Naive thymus-derived CD4-positive, alpha-beta T cell (primary cell): ENCODE data around the gene AXIN1. TPM values are rescaled to one million over a fixed set of nuclear protein-coding genes. Genes with fewer than 3 reads are reported as not detected.
"Not testable (repeated sequence)": the region's sequence is repeated elsewhere in the genome, so short reads cannot be mapped to it uniquely, and the experiment has no call there.

Experiments
- ATAC-seq: fragments of 150-1000 bp; cut with Tn5 transposase; 2 replicates; pipeline ENCODE4 v1.10.0; 2021; ENCODE audit warnings: mild to moderate bottlenecking, moderate library complexity
- CTCF ChIA-PET: fragments of 350-600 bp; sonication (Branson Sonifier 250); formaldehyde crosslinking; loops from one replicate; lab custom pipeline; 2021; ENCODE audit warnings: antibody characterized with exemption; lab: Charles Lee
- POLR2A ChIA-PET: fragments of 350-600 bp; sonication (Branson Sonifier 250); formaldehyde crosslinking; loops from one replicate; lab custom pipeline; 2021; ENCODE audit warnings: antibody characterized with exemption, inconsistent platforms; lab: Charles Lee
- DNase-seq, 9 donors: peaks; one replicate each; pipeline versions ENCODE4 v3.0.0 to v3.0.0-alpha.2; 2020 to 2022; ENCODE audit warnings: mixed read lengths in 1 of 9
- H3K27ac ChIP-seq: one replicate; pipeline ENCODE4 v1.7.0; 2013; ENCODE audit warnings: mild to moderate bottlenecking, low read depth, low read length, moderate library complexity
- H3K27me3 ChIP-seq, 2 donors: one replicate each; pipeline ENCODE4 v1.7.0; 2013; ENCODE audit warnings: low read length in 2 of 2, mild to moderate bottlenecking in 2 of 2, moderate library complexity in 2 of 2; ENCODE audit not compliant: control insufficient read depth in 2 of 2, insufficient read depth in 2 of 2
- H3K36me3 ChIP-seq, 3 experiments: 1 replicate in 2 of 3; 2 replicates in 1 of 3; pipeline ENCODE4 v1.7.0; 2013; ENCODE audit warnings: low read length in 3 of 3, mild to moderate bottlenecking in 3 of 3, moderate library complexity in 1 of 3; ENCODE audit not compliant: insufficient read depth in 3 of 3, control insufficient read depth in 2 of 3
- H3K4me1 ChIP-seq, 2 donors: one replicate each; pipeline ENCODE4 v1.7.0; 2013; ENCODE audit warnings: low read length in 2 of 2, mild to moderate bottlenecking in 2 of 2, moderate library complexity in 1 of 2; ENCODE audit not compliant: control insufficient read depth in 2 of 2, insufficient read depth in 2 of 2
- H3K4me3 ChIP-seq: 2 replicates; pipeline ENCODE4 v1.7.0; 2013; ENCODE audit warnings: mild to moderate bottlenecking, low read length
- H3K9me3 ChIP-seq, 3 experiments: 1 replicate in 2 of 3; 2 replicates in 1 of 3; pipeline ENCODE4 v1.7.0; 2013; ENCODE audit warnings: low read length in 3 of 3; ENCODE audit not compliant: control insufficient read depth in 2 of 3
- H3K27ac Mint-ChIP-seq, 9 donors: one replicate each; pipeline ENCODE4 v1.8.0; 2020 to 2022; ENCODE audit warnings: mixed read lengths in 9 of 9, mild to moderate bottlenecking in 8 of 9, moderate library complexity in 5 of 9, inconsistent platforms in 2 of 9
- H3K27me3 Mint-ChIP-seq, 5 donors: one replicate each; pipeline ENCODE4 v1.8.0; 2021 to 2022; ENCODE audit warnings: mixed read lengths in 5 of 5, mild to moderate bottlenecking in 1 of 5
- H3K36me3 Mint-ChIP-seq, 5 donors: one replicate each; pipeline ENCODE4 v1.8.0; 2020 to 2022; ENCODE audit warnings: mixed read lengths in 5 of 5, mild to moderate bottlenecking in 3 of 5, inconsistent platforms in 1 of 5
- H3K4me1 Mint-ChIP-seq, 7 donors: one replicate each; pipeline ENCODE4 v1.8.0; 2020 to 2022; ENCODE audit warnings: mixed read lengths in 7 of 7, mild to moderate bottlenecking in 3 of 7, inconsistent platforms in 1 of 7
- H3K4me3 Mint-ChIP-seq, 10 donors: one replicate each; pipeline ENCODE4 v1.8.0; 2020 to 2022; ENCODE audit warnings: mild to moderate bottlenecking in 10 of 10, mixed read lengths in 10 of 10, moderate library complexity in 6 of 10, inconsistent platforms in 2 of 10
- H3K9me3 Mint-ChIP-seq, 11 donors: one replicate each; pipeline ENCODE4 v1.8.0; 2020 to 2022; ENCODE audit warnings: mixed read lengths in 11 of 11, mild to moderate bottlenecking in 4 of 11, inconsistent platforms in 1 of 11, moderate library complexity in 1 of 11
- intact Hi-C, 2 donors: fragments of 100-400 bp; cut with micrococcal nuclease; formaldehyde crosslinking; loops; one replicate each; pipeline ENCODE4 v1.15.1; 2023
- polyA plus RNA-seq, 2 donors: library from polyadenylated mRNA; unstranded; fragments of 300-500 nt; fragmentation: Illumina TruSeq; gene quantifications; one replicate each; pipeline ENCODE4 v1.2.3, GENCODE V29; 2021
- total RNA-seq, 6 experiments: library from RNA in 5 of 6; stranded (reverse) in 5 of 6; gene quantifications; 1 replicate in 5 of 6; 2 replicates in 1 of 6; pipeline ENCODE4 v1.2.3 and lab custom pipeline; 2021 to 2026

Gene AXIN1
- total and polyA plus RNA-seq, 7 experiments from 2014 or later, result 1.2 to 45.9 (median 36.2) TPM

- ATAC-seq, intact Hi-C loops, H3K27me3 ChIP-seq, H3K9me3 ChIP-seq, H3K27ac ChIP-seq, DNase-seq, H3K9me3 Mint-ChIP-seq, H3K27me3 Mint-ChIP-seq, H3K4me3 ChIP-seq: not testable (repeated sequence)
- POLR2A ChIA-PET, result interaction anchor here (0.9 to 1.2 kb wide), 2 partner anchors 24 to 131 kb away, joined by 4 to 10 read pairs; no protein-coding TSS in a partner anchor
- Mint-ChIP-seq H3K4me1 (peaks cover 35 to 71% (median 63%) of the 10 kb centered on the region in 7 donors), H3K4me3 (peak overlapping the region in 1 of 10 donors; percentile 32), H3K27ac (peak overlapping the region in 4 of 9 donors; percentile 14 to 79 (median 65)), H3K36me3 (peaks cover 2 to 38% (median 5%) of the 10 kb centered on the region in 5 donors)
- CTCF ChIA-PET, result interaction anchor here (0.7 to 1.5 kb wide), 2 partner anchors 13 to 37 kb away, joined by 3 to 4 read pairs; no protein-coding TSS in a partner anchor
- Histone ChIP-seq H3K4me1 (peaks cover 32 to 42% of the 10 kb centered on the region in 2 donors), H3K36me3 (peaks cover 0 to 34% (median 0%) of the 10 kb centered on the region in 3 experiments)
Measured at GRCh38 chr16:348495-348894, 4.0 kb downstream of the AXIN1 start.

- Histone ChIP-seq H3K27ac (no peak overlapping the region), H3K9me3 (no peaks in the 10 kb centered on the region), H3K36me3 (peaks cover 0 to 44% (median 4%) of the 10 kb centered on the region in 3 experiments), H3K4me3 (no peak overlapping the region), H3K4me1 (peaks cover 30 to 38% of the 10 kb centered on the region in 2 donors), H3K27me3 (no peaks in the 10 kb centered on the region)
- Mint-ChIP-seq H3K27ac (peak overlapping the region in 7 of 9 donors; percentile 9 to 86 (median 62)), H3K4me3 (peak overlapping the region in 4 of 10 donors; percentile 6 to 69 (median 30)), H3K27me3 (no peaks in the 10 kb centered on the region), H3K9me3 (peaks cover 0 to 1% (median 0%) of the 10 kb centered on the region in 11 donors), H3K36me3 (peaks cover 2 to 47% (median 8%) of the 10 kb centered on the region in 5 donors), H3K4me1 (peaks cover 45 to 82% (median 75%) of the 10 kb centered on the region in 7 donors)
- POLR2A ChIA-PET, result no interaction called here
- DNase-seq (no peak), ATAC-seq (no peak)
- CTCF ChIA-PET, result interaction anchor here (0.7 to 1.3 kb wide), 2 partner anchors 42 to 250 kb away, joined by 3 read pairs; no protein-coding TSS in a partner anchor
- intact Hi-C loops, result no loop called here
Measured at GRCh38 chr16:347203-347602, 5.3 kb downstream of the AXIN1 start.

GRCh38 chr16:346587-346986 lies 5.9 kb downstream of the AXIN1 start:
- H3K27ac ChIP-seq, result no peak overlapping the region
- no peaks in the 10 kb centered on the region for H3K9me3 ChIP-seq
- H3K27me3 Mint-ChIP-seq, result no peaks in the 10 kb centered on the region
- H3K4me3 Mint-ChIP-seq, result no peak overlapping the region
- intact Hi-C loops, result no loop called here
- no peak overlapping the region for H3K4me3 ChIP-seq
- no peak overlapping the region for H3K27ac Mint-ChIP-seq
- H3K27me3 ChIP-seq, result no peaks in the 10 kb centered on the region
- ChIA-PET POLR2A (interaction anchor here (1.2 kb wide), 1 partner anchor 10 kb away, joined by 4 read pairs; no protein-coding TSS in a partner anchor), CTCF (interaction anchor here (0.7 to 1.3 kb wide), 3 partner anchors 41 to 249 kb away, joined by 3 to 5 read pairs (median 3); no protein-coding TSS in a partner anchor)
- DNase-seq, result no peak
- peaks cover 31 to 36% of the 10 kb centered on the region in 2 donors for H3K4me1 ChIP-seq
- peaks cover 0 to 1% (median 0%) of the 10 kb centered on the region in 11 donors for H3K9me3 Mint-ChIP-seq
- H3K36me3 Mint-ChIP-seq, result peaks cover 5 to 51% (median 8%) of the 10 kb centered on the region in 5 donors
- H3K36me3 ChIP-seq, result peaks cover 0 to 44% (median 4%) of the 10 kb centered on the region in 3 experiments
- ATAC-seq, result no peak
- peaks cover 48 to 88% (median 81%) of the 10 kb centered on the region in 7 donors for H3K4me1 Mint-ChIP-seq

- no peaks in the 10 kb centered on the region for H3K27me3 ChIP-seq
- ChIA-PET POLR2A (interaction anchor here (1.2 kb wide), 1 partner anchor 10 kb away, joined by 4 read pairs; no protein-coding TSS in a partner anchor), CTCF (interaction anchor here (1.1 to 1.3 kb wide), 2 partner anchors 41 to 110 kb away, joined by 3 to 5 read pairs; no protein-coding TSS in a partner anchor)
- Mint-ChIP-seq H3K4me3 (peak overlapping the region in 1 of 10 donors; percentile 19), H3K27me3 (no peaks in the 10 kb centered on the region), H3K4me1 (peaks cover 47 to 86% (median 78%) of the 10 kb centered on the region in 7 donors), H3K9me3 (peaks cover 0 to 1% (median 0%) of the 10 kb centered on the region in 11 donors), H3K27ac (peak overlapping the region in 2 of 9 donors; percentile 8 to 18), H3K36me3 (peaks cover 5 to 51% (median 8%) of the 10 kb centered on the region in 5 donors)
- no peak for ATAC-seq
- peaks cover 26 to 29% of the 10 kb centered on the region in 2 donors for H3K4me1 ChIP-seq
- no peak overlapping the region for H3K4me3 ChIP-seq
- intact Hi-C loops, result no loop called here
- H3K27ac ChIP-seq, result no peak overlapping the region
- no peaks in the 10 kb centered on the region for H3K9me3 ChIP-seq
- no peak for DNase-seq
- H3K36me3 ChIP-seq, result peaks cover 0 to 44% (median 4%) of the 10 kb centered on the region in 3 experiments
Measured at GRCh38 chr16:345772-346171, 6.8 kb downstream of the AXIN1 start.

GRCh38 chr16:342455-343213 lies 9.9 kb downstream of the AXIN1 start:
- H3K36me3 ChIP-seq, result peaks cover 0 to 44% (median 4%) of the 10 kb centered on the region in 3 experiments
- Mint-ChIP-seq H3K27ac (peak overlapping the region in 8 of 9 donors; percentile 1 to 87 (median 66)), H3K4me1 (peaks cover 30 to 85% (median 68%) of the 10 kb centered on the region in 7 donors), H3K4me3 (peak overlapping the region; percentile 22 to 74 (median 58)), H3K9me3 (peaks cover 0 to 1% (median 0%) of the 10 kb centered on the region in 11 donors), H3K27me3 (no peaks in the 10 kb centered on the region), H3K36me3 (peaks cover 4 to 42% (median 5%) of the 10 kb centered on the region in 5 donors)
- H3K27ac ChIP-seq, result peak overlapping the region; percentile 26
- DNase-seq, result peak in 1 of 9 donors; percentile 24
- peak; percentile 31 for ATAC-seq
- intact Hi-C loops, result no loop called here
- no peak overlapping the region for H3K4me3 ChIP-seq
- H3K27me3 ChIP-seq, result no peaks in the 10 kb centered on the region
- H3K9me3 ChIP-seq, result no peaks in the 10 kb centered on the region
- POLR2A ChIA-PET, result interaction anchor here (1.2 kb wide), 1 partner anchor 9 kb away, joined by 3 read pairs; no protein-coding TSS in a partner anchor
- peaks cover 26 to 35% of the 10 kb centered on the region in 2 donors for H3K4me1 ChIP-seq
- CTCF ChIA-PET, result interaction anchor here (1.1 kb wide), 1 partner anchor 18 kb away, joined by 3 read pairs; no protein-coding TSS in a partner anchor

GRCh38 chr16:341974-342336 lies 10.6 kb downstream of the AXIN1 start:
- Histone ChIP-seq H3K4me1 (peaks cover 21 to 35% of the 10 kb centered on the region in 2 donors), H3K36me3 (peaks cover 0 to 37% (median 4%) of the 10 kb centered on the region in 3 experiments)
- H3K27ac ChIP-seq, DNase-seq, H3K9me3 Mint-ChIP-seq, H3K4me3 ChIP-seq, H3K27me3 ChIP-seq, intact Hi-C loops, H3K27me3 Mint-ChIP-seq, POLR2A ChIA-PET, H3K9me3 ChIP-seq, ATAC-seq: not testable (repeated sequence)
- CTCF ChIA-PET, result interaction anchor here (0.6 to 1.1 kb wide), 3 partner anchors 9 to 224 kb away, joined by 3 to 5 read pairs (median 4); no protein-coding TSS in a partner anchor
- H3K36me3 Mint-ChIP-seq, result peaks cover 4 to 37% (median 5%) of the 10 kb centered on the region in 5 donors
- H3K27ac Mint-ChIP-seq, result peak overlapping the region in 5 of 9 donors; percentile 1 to 79 (median 48)
- peak overlapping the region in 6 of 10 donors; percentile 31 to 63 (median 42) for H3K4me3 Mint-ChIP-seq
- H3K4me1 Mint-ChIP-seq, result peaks cover 26 to 80% (median 62%) of the 10 kb centered on the region in 7 donors
